Stomach (tissue), 9 donors: ENCODE results near the gene DCLK2. TPM values are rescaled to one million over a fixed set of nuclear protein-coding genes. Genes with fewer than 3 reads are reported as not detected.

Experiments
- DNase-seq, 2 donors: peaks; one replicate each; pipeline versions ENCODE4 v3.0.0 to v3.0.0-alpha.2; 2013 to 2019
- H3K27ac ChIP-seq, 5 donors: fragments of 200-600 bp in 4 of 5; sonication (generic) in 4 of 5; one replicate each; pipeline ENCODE4 v1.5.1; 2013 to 2019; ENCODE audit warnings: mild to moderate bottlenecking in 1 of 5, moderate library complexity in 1 of 5
- H3K27me3 ChIP-seq, 3 donors: fragments of 200-600 bp; sonication (generic); one replicate each; pipeline ENCODE4 v1.5.1; 2017 to 2019; ENCODE audit warnings: mixed run types in 1 of 3
- H3K36me3 ChIP-seq, 4 donors: fragments of 200-600 bp; sonication (generic); 1 replicate in 3 of 4; 2 replicates in 1 of 4; pipeline ENCODE4 v1.5.1; 2016 to 2019
- H3K4me1 ChIP-seq, 4 donors: fragments of 200-600 bp; sonication (generic); one replicate each; pipeline ENCODE4 v1.5.1; 2016 to 2019
- H3K4me3 ChIP-seq, 4 donors: fragments of 200-600 bp; sonication (generic) in 3 of 4; one replicate each; pipeline ENCODE4 v1.5.1; 2016 to 2019; ENCODE audit warnings: mild to moderate bottlenecking in 1 of 4
- H3K9me3 ChIP-seq, 4 donors: fragments of 200-600 bp; sonication (generic); one replicate each; pipeline ENCODE4 v1.5.1; 2016 to 2019
- CTCF ChIP-seq, 7 experiments: fragments of 450-650 bp in 4 of 7; fragments of 200-600 bp in 3 of 7; sonication (generic) in 3 of 7; IDR thresholded peaks; one replicate each; pipeline ENCODE4 v1.5.1; 2016 to 2019; ENCODE audit warnings: antibody characterized with exemption in 7 of 7, control low read depth in 2 of 7, mild to moderate bottlenecking in 1 of 7
- EP300 ChIP-seq: sonication (generic); formaldehyde crosslinking; IDR thresholded peaks from one replicate; pipeline ENCODE4 v1.6.1; 2017; ENCODE audit warnings: antibody characterized with exemption
- POLR2A ChIP-seq, 4 donors: fragments of 450-650 bp; IDR thresholded peaks; one replicate each; pipeline ENCODE4 v1.6.1; 2016; ENCODE audit warnings: antibody characterized with exemption in 4 of 4, control low read depth in 2 of 4, mild to moderate bottlenecking in 1 of 4, moderate library complexity in 1 of 4
- POLR2AphosphoS5 ChIP-seq, 3 donors: sonication (generic); formaldehyde crosslinking; IDR thresholded peaks; one replicate each; pipeline ENCODE4 v1.6.1; 2016; ENCODE audit warnings: antibody characterized with exemption in 3 of 3
- WGBS, 5 donors: extraction: QIAGEN DNeasy Blood & Tissue Kit in 3 of 5; methylation state at CpG; one replicate each; pipeline versions ENCODE4 v1.1.5 to v1.1.7; 2013 to 2018; 5-methylcytosine and 5-hydroxymethylcytosine counted together
- intact Hi-C: fragments of 100-400 bp; cut with DNase I; formaldehyde crosslinking; loops from one replicate; pipeline ENCODE4 v1.15.1; 2023; ENCODE audit warnings: low total_unique reads
- polyA plus RNA-seq, 3 donors: library from polyadenylated mRNA; stranded (reverse); fragments of 200-250 nt; gene quantifications; one replicate each; pipeline ENCODE4 v1.2.3, GENCODE V29; 2013
- total RNA-seq, 5 donors: library from RNA; depleted of rRNA; stranded (reverse); fragments of >200 nt; gene quantifications; one replicate each; pipeline versions ENCODE4 v1.1.0 to v1.2.3, GENCODE V29; 2014 to 2016
- donor health status: healthy with polysubstance abuse.
- donor health status: Bipolar disorder and iron deficiency.
- donor health status: healthy.

DCLK2 gene
- total and polyA plus RNA-seq, 8 donors: 0.61 to 16.3 (median 1.7) TPM

- intact Hi-C loops: no loop called here
- DNase-seq: no peak
- WGBS, 5 donors: 22 to 53% (median 32%) methylated on average over 1 of the region's 1 CpG
- TF ChIP-seq EP300 (no peak), POLR2AphosphoS5 (IDR thresholded peaks at IDR 0.05) (no peak), POLR2A (IDR thresholded peaks at IDR 0.05) (no peak), CTCF (IDR thresholded peaks at IDR 0.05) (no peak)
- Histone ChIP-seq H3K36me3 (no peaks in the 10 kb centered on the region), H3K4me1 (peaks cover 0 to 32% (median 6%) of the 10 kb centered on the region in 4 donors), H3K27ac (no peak overlapping the region), H3K9me3 (peaks cover 0 to 6% (median 2%) of the 10 kb centered on the region in 4 donors), H3K4me3 (no peak overlapping the region), H3K27me3 (no peaks in the 10 kb centered on the region)
These were observed 48.6 kb downstream of the DCLK2 start for GRCh38 chr4:150126864-150127203.

GRCh38 chr4:150127757-150128156 is 49.5 kb downstream of the DCLK2 start:
- H3K27ac ChIP-seq: no peak overlapping the region
- no peak for DNase-seq
- WGBS, 5 donors: 91 to 98% (median 95%) methylated on average over 4 of the region's 4 CpGs
- no peaks in the 10 kb centered on the region for H3K36me3 ChIP-seq
- no peak for TF ChIP-seq POLR2A (IDR thresholded peaks at IDR 0.05)
- TF ChIP-seq CTCF (IDR thresholded peaks at IDR 0.05): no peak
- no peak for TF ChIP-seq POLR2AphosphoS5 (IDR thresholded peaks at IDR 0.05)
- no peak for TF ChIP-seq EP300
- H3K9me3 ChIP-seq: no peaks in the 10 kb centered on the region
- intact Hi-C loops: no loop called here
- no peak overlapping the region for H3K4me3 ChIP-seq
- peaks cover 0 to 32% (median 6%) of the 10 kb centered on the region in 4 donors for H3K4me1 ChIP-seq
- no peaks in the 10 kb centered on the region for H3K27me3 ChIP-seq

DNA sequence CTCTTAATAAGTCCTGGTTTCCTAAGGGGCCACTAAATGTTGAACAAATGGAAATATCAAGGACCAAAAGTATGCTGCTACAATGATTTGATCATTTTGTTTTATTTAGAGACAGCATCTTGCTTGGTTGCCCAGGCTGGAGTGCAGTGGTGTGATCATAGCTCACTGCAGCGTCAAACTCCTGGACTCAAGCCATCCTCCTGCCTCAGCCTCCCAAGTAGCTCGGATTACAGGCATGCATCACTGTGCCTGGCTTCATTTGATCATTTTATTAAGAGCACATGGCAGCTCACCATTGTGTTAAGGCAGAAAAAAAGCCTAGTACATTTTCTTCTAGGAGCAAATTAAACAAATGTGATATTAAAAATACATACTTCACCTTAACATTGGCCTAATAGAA is 52.7 kb downstream of the DCLK2 start:
- Histone ChIP-seq H3K4me1 (peaks cover 0 to 31% (median 6%) of the 10 kb centered on the region in 4 donors), H3K4me3 (no peak overlapping the region), H3K9me3 (no peaks in the 10 kb centered on the region), H3K27ac (no peak overlapping the region), H3K27me3 (no peaks in the 10 kb centered on the region), H3K36me3 (no peaks in the 10 kb centered on the region)
- TF ChIP-seq POLR2A (IDR thresholded peaks at IDR 0.05) (no peak), CTCF (IDR thresholded peaks at IDR 0.05) (no peak), POLR2AphosphoS5 (IDR thresholded peaks at IDR 0.05) (no peak), EP300 (no peak)
- no peak for DNase-seq
- WGBS, 5 donors: 56 to 78% (median 77%) methylated on average over 2 of the region's 2 CpGs
- intact Hi-C loops: no loop called here

DNA sequence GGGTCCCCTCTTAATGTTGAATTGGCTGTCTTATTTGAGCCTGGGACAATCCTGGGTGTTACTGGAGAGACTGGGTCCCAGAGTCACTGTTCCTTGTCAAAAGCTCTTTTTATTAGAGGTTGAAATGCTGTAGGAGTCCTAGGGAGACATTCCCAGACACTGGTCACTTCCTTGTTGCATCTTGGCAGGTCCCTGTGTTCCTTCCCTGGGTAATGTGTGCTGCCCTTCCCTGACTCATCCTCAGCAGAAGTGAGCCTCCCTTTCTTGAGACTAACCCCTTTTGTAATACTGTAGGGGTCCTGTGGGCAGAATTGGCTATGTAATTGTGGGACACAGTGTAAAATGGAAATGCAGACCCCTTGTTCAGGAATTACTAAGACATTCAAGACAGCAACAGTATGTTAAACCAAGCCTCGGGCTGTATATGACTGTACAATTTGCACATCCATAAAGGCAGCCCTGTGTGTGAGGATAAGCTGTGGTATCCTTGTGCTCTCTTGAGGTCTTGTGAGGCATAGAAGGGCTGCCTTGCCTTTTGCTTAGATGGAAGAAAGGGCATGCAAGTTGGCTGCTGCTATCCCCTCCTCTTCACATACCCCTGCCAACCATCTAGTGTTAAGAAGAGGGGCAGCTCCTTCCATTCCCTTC is 53.5 kb downstream of the DCLK2 start:
- intact Hi-C loops: no loop called here
- Histone ChIP-seq H3K27me3 (no peaks in the 10 kb centered on the region), H3K27ac (no peak overlapping the region), H3K9me3 (no peaks in the 10 kb centered on the region), H3K4me3 (no peak overlapping the region), H3K4me1 (peaks cover 0 to 23% (median 2%) of the 10 kb centered on the region in 4 donors), H3K36me3 (no peaks in the 10 kb centered on the region)
- TF ChIP-seq POLR2AphosphoS5 (IDR thresholded peaks at IDR 0.05) (no peak), EP300 (no peak)
- WGBS, 5 donors: 94 to 100% (median 98%) methylated on average over 1 of the region's 1 CpG
- no peak for DNase-seq

DNA sequence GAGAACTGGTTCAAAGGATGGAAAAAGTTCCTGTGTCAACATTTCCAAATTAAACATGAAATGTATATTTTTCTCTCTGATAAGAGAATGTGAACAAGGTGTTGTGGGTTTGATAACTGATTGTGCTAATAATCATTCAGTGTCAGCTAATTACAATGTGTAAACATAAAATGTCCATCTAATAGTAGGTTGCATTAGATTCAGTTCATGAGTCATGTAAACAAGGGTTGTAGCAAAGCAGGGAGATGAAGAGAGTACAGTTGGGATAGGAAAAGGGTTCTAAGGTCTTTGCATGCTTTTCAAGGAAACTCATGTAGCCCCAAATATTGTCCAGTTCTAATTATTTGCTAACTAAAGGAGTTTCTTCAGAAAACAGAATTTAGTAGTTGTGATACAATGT is 55.4 kb downstream of the DCLK2 start:
- Histone ChIP-seq H3K27me3 (no peaks in the 10 kb centered on the region), H3K4me1 (peaks cover 0 to 17% (median 0%) of the 10 kb centered on the region in 4 donors), H3K36me3 (no peaks in the 10 kb centered on the region), H3K27ac (no peak overlapping the region), H3K4me3 (no peak overlapping the region), H3K9me3 (no peaks in the 10 kb centered on the region)
- intact Hi-C loops: no loop called here
- DNase-seq: no peak
- no peak for TF ChIP-seq POLR2AphosphoS5 (IDR thresholded peaks at IDR 0.05)
- TF ChIP-seq POLR2A (IDR thresholded peaks at IDR 0.05): no peak
- TF ChIP-seq EP300: no peak
- no peak for TF ChIP-seq CTCF (IDR thresholded peaks at IDR 0.05)
